Prostate gland (tissue), 2 donors: Measurements from ENCODE around the gene COL12A1. TPM values are rescaled to one million over a fixed set of nuclear protein-coding genes. Genes with fewer than 3 reads are reported as not detected.

Experiments used
- DNase-seq: peaks from one replicate; pipeline ENCODE4 v3.0.0-alpha.2; 2019; ENCODE audit warnings: low spot score
- H3K27ac ChIP-seq, 2 donors: fragments of 200-600 bp; sonication (generic); 2 replicates each; pipeline ENCODE4 v1.5.1; 2017 to 2019
- H3K27me3 ChIP-seq: fragments of 200-600 bp; sonication (generic); replicated peaks from 2 replicates; pipeline ENCODE4 v1.5.1; 2019; ENCODE audit not compliant: insufficient read depth
- H3K36me3 ChIP-seq, 2 donors: fragments of 200-600 bp; sonication (generic); 1 replicate in 1 of 2; 2 replicates in 1 of 2; pipeline versions ENCODE4 v1.5.1 to v1.8.1; 2017 to 2019
- H3K4me1 ChIP-seq: fragments of 200-600 bp; sonication (generic); replicated peaks from 2 replicates; pipeline ENCODE4 v1.5.1; 2019
- H3K4me3 ChIP-seq, 2 donors: fragments of 200-600 bp; sonication (generic); 2 replicates each; pipeline ENCODE4 v1.5.1; 2017 to 2019
- H3K9me3 ChIP-seq: fragments of 200-600 bp; sonication (generic); 2 replicates; pipeline ENCODE4 v1.5.1; 2017
- POLR2A ChIP-seq: fragments of 450-650 bp; IDR thresholded peaks from one replicate; pipeline ENCODE4 v1.6.1; 2016; ENCODE audit warnings: antibody characterized with exemption, mild to moderate bottlenecking
- POLR2AphosphoS5 ChIP-seq: sonication (generic); formaldehyde crosslinking; IDR thresholded peaks from one replicate; pipeline ENCODE4 v1.6.1; 2017; ENCODE audit warnings: antibody characterized with exemption
- WGBS: methylation state at CpG from one replicate; pipeline ENCODE4 v1.1.5; 2018; 5-methylcytosine and 5-hydroxymethylcytosine counted together
- intact Hi-C: fragments of 100-400 bp; cut with DNase I; formaldehyde crosslinking; loops from one replicate; pipeline ENCODE4 v1.14.2; 2022
- total RNA-seq, 2 donors: library from RNA; depleted of rRNA; stranded (reverse); fragments of >200 nt; gene quantifications; one replicate each; pipeline ENCODE4 v1.1.0, GENCODE V29; 2016
- TF ChIP-seq, protein P1 (sequence below), 4 experiments: fragments of 200-600 bp in 2 of 4; fragments of 450-650 bp in 2 of 4; sonication (generic) in 2 of 4; IDR thresholded peaks; 1 replicate in 3 of 4; 2 replicates in 1 of 4; pipeline ENCODE4 v1.5.1; 2016 to 2019; ENCODE audit warnings: antibody characterized with exemption in 4 of 4, mild to moderate bottlenecking in 2 of 4, moderate library complexity in 2 of 4

The COL12A1 gene
- total RNA-seq, 2 donors from 2014 or later: 8.6 to 40.6 TPM

DNA sequence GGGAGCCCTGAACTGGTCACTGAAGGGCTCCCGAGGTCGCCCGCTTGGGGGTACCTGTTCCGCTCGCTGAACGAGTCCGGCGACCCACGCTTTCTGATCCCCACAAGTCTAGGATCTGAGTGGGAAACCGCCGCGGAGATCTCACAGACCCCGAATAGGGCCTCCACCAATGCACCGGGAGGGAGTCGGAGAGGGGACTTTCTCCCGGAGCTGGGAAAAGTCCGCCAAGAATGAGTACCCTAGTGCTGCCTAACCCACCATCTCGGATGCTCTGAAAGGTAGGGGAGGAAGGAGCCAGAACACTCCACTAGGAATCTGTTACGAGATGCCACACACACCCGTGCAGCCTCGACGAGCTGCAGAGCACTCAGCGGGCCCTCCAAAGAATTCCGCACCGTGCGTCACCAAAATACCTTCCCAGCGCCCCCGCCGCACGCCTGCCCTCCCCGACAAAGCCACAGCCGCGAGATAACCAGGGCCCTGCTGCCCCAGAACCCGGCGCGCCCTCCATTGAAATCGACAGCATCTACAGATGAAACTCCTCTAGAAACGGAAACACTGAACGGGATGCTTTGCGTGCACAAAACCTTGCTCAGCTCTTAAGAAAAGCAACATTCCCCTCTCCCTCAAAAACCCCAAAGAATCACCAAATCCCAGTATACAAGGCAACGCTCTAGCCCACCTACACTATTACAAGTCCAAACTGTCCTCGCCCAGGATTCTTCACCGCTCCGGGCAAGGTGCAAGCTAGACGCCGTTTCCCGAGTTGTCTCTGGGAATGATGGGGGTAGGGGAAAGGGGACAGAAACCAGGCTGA, 686 bp downstream of the COL12A1 start:
- H3K4me1 ChIP-seq: no peaks in the 10 kb centered on the region
- intact Hi-C loops: loop anchor here (2.0 to 5.0 kb wide), 4 partner anchors 108 to 1348 kb away; no protein-coding TSS in a partner anchor
- no peak for DNase-seq
- no peaks in the 10 kb centered on the region for H3K9me3 ChIP-seq
- under 1% methylated on average over 47 of the region's 47 CpGs for WGBS
- peaks cover 3% of the 10 kb centered on the region for H3K27me3 ChIP-seq
- H3K36me3 ChIP-seq: no peaks in the 10 kb centered on the region
- TF ChIP-seq, protein P1, sequence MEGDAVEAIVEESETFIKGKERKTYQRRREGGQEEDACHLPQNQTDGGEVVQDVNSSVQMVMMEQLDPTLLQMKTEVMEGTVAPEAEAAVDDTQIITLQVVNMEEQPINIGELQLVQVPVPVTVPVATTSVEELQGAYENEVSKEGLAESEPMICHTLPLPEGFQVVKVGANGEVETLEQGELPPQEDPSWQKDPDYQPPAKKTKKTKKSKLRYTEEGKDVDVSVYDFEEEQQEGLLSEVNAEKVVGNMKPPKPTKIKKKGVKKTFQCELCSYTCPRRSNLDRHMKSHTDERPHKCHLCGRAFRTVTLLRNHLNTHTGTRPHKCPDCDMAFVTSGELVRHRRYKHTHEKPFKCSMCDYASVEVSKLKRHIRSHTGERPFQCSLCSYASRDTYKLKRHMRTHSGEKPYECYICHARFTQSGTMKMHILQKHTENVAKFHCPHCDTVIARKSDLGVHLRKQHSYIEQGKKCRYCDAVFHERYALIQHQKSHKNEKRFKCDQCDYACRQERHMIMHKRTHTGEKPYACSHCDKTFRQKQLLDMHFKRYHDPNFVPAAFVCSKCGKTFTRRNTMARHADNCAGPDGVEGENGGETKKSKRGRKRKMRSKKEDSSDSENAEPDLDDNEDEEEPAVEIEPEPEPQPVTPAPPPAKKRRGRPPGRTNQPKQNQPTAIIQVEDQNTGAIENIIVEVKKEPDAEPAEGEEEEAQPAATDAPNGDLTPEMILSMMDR (IDR thresholded peaks at IDR 0.05): no peak
- TF ChIP-seq POLR2A (no peak), POLR2AphosphoS5 (no peak)
- H3K4me3 ChIP-seq: peak overlapping the region; percentile 37 to 38
- H3K27ac ChIP-seq: peak overlapping the region; percentile 41 to 60

DNA sequence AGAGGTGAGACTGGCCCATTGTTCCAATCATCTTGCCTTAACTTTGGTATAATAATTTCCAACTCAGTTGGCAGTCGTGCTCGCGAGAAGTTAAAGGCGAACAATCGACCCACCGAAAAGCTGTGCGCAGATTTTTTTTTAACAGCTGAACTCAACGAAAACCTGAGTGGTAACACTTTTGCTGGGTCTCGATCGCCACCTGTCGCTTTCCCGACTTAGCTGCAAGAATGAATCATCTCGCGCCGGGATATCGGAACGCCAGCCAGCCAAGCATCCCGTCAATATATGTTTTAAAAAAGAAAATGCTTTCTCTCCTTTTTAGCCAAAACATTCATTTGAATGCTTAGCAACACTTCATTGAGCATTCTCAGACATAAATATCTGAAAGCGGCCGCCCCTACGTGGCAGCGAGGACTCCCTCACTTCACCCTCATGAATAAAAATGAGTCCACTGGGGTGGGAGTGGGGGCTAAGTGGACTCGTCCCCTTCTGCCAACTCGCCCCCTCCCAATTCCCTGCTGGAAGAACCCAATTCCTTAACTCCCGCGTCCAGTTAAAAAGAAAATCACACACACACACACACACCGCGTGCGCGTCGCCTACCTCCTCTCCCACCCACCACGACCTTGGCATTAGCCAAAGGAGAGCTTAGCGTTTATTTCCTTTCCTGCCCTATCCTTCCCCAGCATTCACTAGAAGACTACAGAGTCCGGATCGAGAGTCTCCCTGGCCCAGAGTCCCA, 1.5 kb downstream of the COL12A1 start:
- intact Hi-C loops: loop anchor here (2.0 to 5.0 kb wide), 2 partner anchors 107 to 794 kb away; no protein-coding TSS in a partner anchor
- Histone ChIP-seq H3K4me1 (no peaks in the 10 kb centered on the region), H3K36me3 (no peaks in the 10 kb centered on the region), H3K4me3 (peak overlapping the region; percentile 37 to 38), H3K9me3 (no peaks in the 10 kb centered on the region), H3K27ac (peak overlapping the region; percentile 41 to 60), H3K27me3 (peaks cover 3% of the 10 kb centered on the region)
- peak; percentile 49 for DNase-seq
- TF ChIP-seq POLR2AphosphoS5: peak; percentile 14
- TF ChIP-seq, protein P1 (IDR thresholded peaks at IDR 0.05): peak; percentile 24 to 71 (median 61)
- TF ChIP-seq POLR2A: no peak
- WGBS: under 1% methylated on average over 35 of the region's 35 CpGs

DNA sequence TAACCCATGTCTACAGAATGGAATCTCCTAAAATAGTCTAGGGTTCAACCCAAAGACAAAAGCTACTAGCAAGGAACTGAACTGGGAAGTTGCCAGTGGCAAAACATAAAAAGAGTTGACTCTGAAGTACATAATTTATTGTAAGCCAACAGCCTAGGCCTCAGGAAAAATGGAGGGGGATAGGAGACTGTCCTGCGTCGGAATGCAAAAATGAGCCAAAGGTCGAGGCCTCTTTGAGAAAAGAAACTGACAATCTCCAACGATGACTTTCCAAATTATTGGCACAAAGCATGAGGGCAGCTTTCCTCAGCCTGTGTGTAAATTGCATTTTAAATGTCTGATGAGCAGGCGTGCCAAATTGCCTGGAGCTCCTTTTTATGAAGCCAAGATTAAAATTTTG, 2.1 kb downstream of the COL12A1 start:
- H3K9me3 ChIP-seq: no peaks in the 10 kb centered on the region
- intact Hi-C loops: loop anchor here (2.0 to 5.0 kb wide), 2 partner anchors 106 to 793 kb away; no protein-coding TSS in a partner anchor
- peaks cover 3% of the 10 kb centered on the region for H3K27me3 ChIP-seq
- TF ChIP-seq, protein P1 (IDR thresholded peaks at IDR 0.05): no peak
- no peak for TF ChIP-seq POLR2A
- TF ChIP-seq POLR2AphosphoS5: no peak
- no peak overlapping the region for H3K4me3 ChIP-seq
- no peaks in the 10 kb centered on the region for H3K4me1 ChIP-seq
- H3K27ac ChIP-seq: no peak overlapping the region
- no peak for DNase-seq
- H3K36me3 ChIP-seq: no peaks in the 10 kb centered on the region
- 9% methylated on average over 5 of the region's 5 CpGs for WGBS

DNA sequence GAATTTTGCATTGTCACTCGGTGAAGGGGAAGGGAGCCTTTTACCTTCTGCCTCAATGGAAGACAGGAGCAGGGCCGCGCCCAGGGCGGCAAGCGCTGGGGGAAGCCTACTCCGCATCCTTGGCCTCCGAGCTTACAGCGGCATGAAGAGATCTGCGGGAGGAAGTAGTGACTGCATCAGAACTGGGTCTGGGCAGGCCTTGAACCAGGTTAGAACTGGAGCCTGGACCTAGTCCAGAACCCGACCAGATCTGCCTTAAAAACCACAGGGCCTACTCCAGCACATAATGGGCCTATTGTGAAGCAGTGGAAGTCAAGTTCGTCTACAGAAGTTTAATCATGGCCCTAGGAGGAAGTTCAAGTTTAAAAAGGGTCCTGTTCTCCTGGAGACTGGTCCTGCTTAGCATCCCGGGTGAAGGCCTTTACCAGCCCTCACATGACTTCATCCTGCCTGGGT, 3.1 kb downstream of the COL12A1 start:
- intact Hi-C loops: loop anchor here (5.0 kb wide), 1 partner anchor 105 kb away; no protein-coding TSS in a partner anchor
- WGBS: 72% methylated on average over 12 of the region's 12 CpGs
- Histone ChIP-seq H3K4me3 (no peak overlapping the region), H3K27ac (no peak overlapping the region), H3K9me3 (no peaks in the 10 kb centered on the region), H3K36me3 (no peaks in the 10 kb centered on the region), H3K27me3 (peaks cover 3% of the 10 kb centered on the region), H3K4me1 (no peaks in the 10 kb centered on the region)
- no peak for TF ChIP-seq POLR2A
- DNase-seq: no peak
